ENCODE measurements around the gene GALNT2.

The GALNT2 gene

GRCh38 chr1:230312676-230313075 lies 245.6 kb downstream of the GALNT2 start:
- no peak for DNase-seq

GRCh38 chr1:230313453-230314141 lies 246.6 kb downstream of the GALNT2 start:
- DNase-seq: no peak

- DNase-seq: no peak
Measured at GRCh38 chr1:230314142-230314470, 247.1 kb downstream of the GALNT2 start.

GRCh38 chr1:230315099-230315498 lies 248.1 kb downstream of the GALNT2 start:
- DNase-seq: no peak

GRCh38 chr1:230316864-230317745 lies 250.1 kb downstream of the GALNT2 start:
- DNase-seq: no peak

GRCh38 chr1:230317823-230318819 lies 251.1 kb downstream of the GALNT2 start:
- DNase-seq: no peak

- DNase-seq: no peak
Measured at GRCh38 chr1:230319014-230319747, 252.1 kb downstream of the GALNT2 start.

GRCh38 chr1:230320804-230321203 lies 253.8 kb downstream of the GALNT2 start:
- no peak for DNase-seq

GRCh38 chr1:230321341-230321740 lies 254.3 kb downstream of the GALNT2 start:
- no peak for DNase-seq

GRCh38 chr1:230321741-230322420 lies 254.8 kb downstream of the GALNT2 start:
- no peak for DNase-seq

GRCh38 chr1:230322421-230322756 lies 255.4 kb downstream of the GALNT2 start:
- no peak for DNase-seq

GRCh38 chr1:230322967-230323547 lies 256.0 kb downstream of the GALNT2 start:
- no peak for DNase-seq

GRCh38 chr1:230323686-230324085 lies 256.6 kb downstream of the GALNT2 start:
- no peak for DNase-seq

GRCh38 chr1:230326971-230327891 lies 260.2 kb downstream of the GALNT2 start:
- no peak for DNase-seq

- DNase-seq: no peak
Measured at GRCh38 chr1:230327892-230328284, 260.9 kb downstream of the GALNT2 start.

GRCh38 chr1:230328342-230329015 lies 261.4 kb downstream of the GALNT2 start:
- no peak for DNase-seq

- DNase-seq: no peak
Measured at GRCh38 chr1:230330157-230330556, 263.1 kb downstream of the GALNT2 start.
